ENCODE data around the gene TBC1D12. TPM values are rescaled to one million over a fixed set of nuclear protein-coding genes. Genes with fewer than 3 reads are reported as not detected.
"Not testable (repeated sequence)": the region's sequence is repeated elsewhere in the genome, so short reads cannot be mapped to it uniquely, and the experiment has no call there.

TBC1D12 gene
- total RNA-seq, 1 experiment from 2014 or later = 5.8 TPM

DNA sequence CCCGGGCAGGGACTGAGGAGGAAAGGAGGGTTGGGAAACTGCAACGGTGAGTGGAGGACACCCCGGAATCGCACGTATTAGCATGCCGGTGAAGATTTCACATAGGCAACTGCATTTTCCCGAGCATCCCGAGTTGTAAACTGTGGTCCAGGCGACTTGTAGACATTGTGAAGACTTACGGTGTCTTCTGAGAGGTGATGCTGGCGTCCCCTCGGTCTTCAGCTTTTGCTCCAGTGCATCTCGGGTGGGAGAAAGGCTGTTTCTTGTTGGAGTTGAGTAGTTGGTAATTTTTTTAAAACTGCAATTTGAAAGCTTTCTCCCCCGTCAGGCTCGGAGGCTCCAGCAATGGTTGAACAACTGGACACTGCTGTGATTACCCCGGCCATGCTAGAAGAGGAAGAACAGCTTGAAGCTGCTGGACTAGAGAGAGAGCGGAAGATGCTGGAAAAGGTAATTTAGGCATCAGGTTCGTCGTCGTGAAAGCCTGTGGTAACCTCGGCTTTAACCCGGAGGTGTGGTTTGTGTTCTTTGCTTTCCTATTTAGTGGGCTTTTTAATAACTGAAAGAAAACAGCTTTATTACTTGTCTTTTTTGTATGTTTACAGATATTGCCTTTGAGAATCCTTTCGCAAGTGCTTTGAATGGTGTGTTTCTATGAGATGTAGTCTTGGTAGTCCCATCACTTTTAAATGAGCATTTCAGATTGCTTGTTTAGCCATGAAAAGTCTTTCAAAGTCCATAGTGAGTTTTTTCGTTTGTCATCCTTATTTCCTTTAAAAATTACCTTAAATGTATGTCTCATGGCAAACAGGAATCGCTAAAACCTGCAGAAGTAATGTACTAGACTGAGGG, 143.9 kb downstream of the TBC1D12 start:
- CTCF ChIA-PET = interaction anchor here (0.7 kb wide), 1 partner anchor 191 kb away, joined by 3 read pairs; no protein-coding TSS in a partner anchor
- DNase-seq = no peak
- Mint-ChIP-seq H3K27ac (ENCODE audit: unreplicated experiment) (peak overlapping the region; percentile 82), H3K4me1 (ENCODE audit: low read depth, unreplicated experiment) (peaks cover 7% of the 10 kb centered on the region), H3K4me3 (ENCODE audit: low read depth, unreplicated experiment) (peak overlapping the region; percentile 100), H3K27me3 (ENCODE audit: unreplicated experiment) (no peaks in the 10 kb centered on the region), H3K36me3 (ENCODE audit: insufficient read depth, unreplicated experiment) (peaks cover 18% of the 10 kb centered on the region), H3K9me3 (ENCODE audit: low read depth, unreplicated experiment) (no peaks in the 10 kb centered on the region)
- BruUV-seq (replicated peaks) = no TSS peak
- intact Hi-C loops (cut with micrococcal nuclease; ENCODE audit: unreplicated experiment) = no loop called here
- TF ChIP-seq, protein P1, sequence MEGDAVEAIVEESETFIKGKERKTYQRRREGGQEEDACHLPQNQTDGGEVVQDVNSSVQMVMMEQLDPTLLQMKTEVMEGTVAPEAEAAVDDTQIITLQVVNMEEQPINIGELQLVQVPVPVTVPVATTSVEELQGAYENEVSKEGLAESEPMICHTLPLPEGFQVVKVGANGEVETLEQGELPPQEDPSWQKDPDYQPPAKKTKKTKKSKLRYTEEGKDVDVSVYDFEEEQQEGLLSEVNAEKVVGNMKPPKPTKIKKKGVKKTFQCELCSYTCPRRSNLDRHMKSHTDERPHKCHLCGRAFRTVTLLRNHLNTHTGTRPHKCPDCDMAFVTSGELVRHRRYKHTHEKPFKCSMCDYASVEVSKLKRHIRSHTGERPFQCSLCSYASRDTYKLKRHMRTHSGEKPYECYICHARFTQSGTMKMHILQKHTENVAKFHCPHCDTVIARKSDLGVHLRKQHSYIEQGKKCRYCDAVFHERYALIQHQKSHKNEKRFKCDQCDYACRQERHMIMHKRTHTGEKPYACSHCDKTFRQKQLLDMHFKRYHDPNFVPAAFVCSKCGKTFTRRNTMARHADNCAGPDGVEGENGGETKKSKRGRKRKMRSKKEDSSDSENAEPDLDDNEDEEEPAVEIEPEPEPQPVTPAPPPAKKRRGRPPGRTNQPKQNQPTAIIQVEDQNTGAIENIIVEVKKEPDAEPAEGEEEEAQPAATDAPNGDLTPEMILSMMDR (IDR thresholded peaks at IDR 0.05; ENCODE audit: unreplicated experiment) = no peak

DNA sequence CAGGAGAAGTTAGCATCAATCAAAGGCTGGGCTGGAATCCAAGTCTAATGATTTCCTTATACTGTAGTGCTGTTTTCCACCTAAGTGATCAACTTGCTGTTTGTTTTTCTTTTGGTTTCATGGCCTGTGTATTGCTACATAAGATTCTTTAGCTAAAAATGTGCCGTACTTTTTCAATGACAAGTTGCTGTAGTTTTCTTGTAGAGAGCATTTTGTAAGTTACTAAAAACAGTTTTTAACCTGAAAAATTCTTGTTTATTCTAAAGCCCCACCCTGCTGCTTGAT, 144.5 kb downstream of the TBC1D12 start:
- Mint-ChIP-seq H3K27ac (ENCODE audit: unreplicated experiment) (no peak overlapping the region), H3K9me3 (ENCODE audit: low read depth, unreplicated experiment) (no peaks in the 10 kb centered on the region), H3K4me3 (ENCODE audit: low read depth, unreplicated experiment) (peak overlapping the region; percentile 100), H3K27me3 (ENCODE audit: unreplicated experiment) (no peaks in the 10 kb centered on the region), H3K36me3 (ENCODE audit: insufficient read depth, unreplicated experiment) (peaks cover 18% of the 10 kb centered on the region), H3K4me1 (ENCODE audit: low read depth, unreplicated experiment) (peaks cover 7% of the 10 kb centered on the region)
- intact Hi-C loops (cut with micrococcal nuclease; ENCODE audit: unreplicated experiment) = no loop called here
- TSS peak; percentile 63 for BruUV-seq (replicated peaks)
- TF ChIP-seq, protein P1 (IDR thresholded peaks at IDR 0.05; ENCODE audit: unreplicated experiment) = no peak
- CTCF ChIA-PET = no interaction called here
- no peak for DNase-seq

DNA sequence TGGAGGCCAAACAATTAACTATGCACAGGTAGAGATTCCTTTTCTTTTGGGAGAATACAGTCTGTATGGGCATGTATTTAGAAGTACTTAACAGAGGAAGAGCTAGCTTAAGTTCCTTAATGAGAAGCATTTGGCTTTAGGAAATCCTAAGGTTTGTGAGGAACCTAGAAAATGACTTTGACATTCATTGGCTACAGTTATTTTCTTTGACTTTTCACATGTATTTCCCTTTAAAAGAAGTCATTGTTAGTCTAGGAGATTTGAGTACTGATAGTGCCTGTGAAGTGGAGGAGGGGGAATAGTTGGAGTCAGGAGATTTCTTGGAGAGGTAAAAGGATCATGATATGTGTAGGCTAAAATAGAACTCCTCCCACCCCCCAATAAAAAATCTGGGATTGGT, 146.9 kb downstream of the TBC1D12 start:
- H3K27ac Mint-ChIP-seq (ENCODE audit: unreplicated experiment) = no peak overlapping the region
- BruUV-seq (replicated peaks) = no TSS peak
- CTCF ChIA-PET = no interaction called here
- TF ChIP-seq, protein P1 (IDR thresholded peaks at IDR 0.05; ENCODE audit: unreplicated experiment) = no peak
- H3K36me3 Mint-ChIP-seq (ENCODE audit: insufficient read depth, unreplicated experiment) = peaks cover 18% of the 10 kb centered on the region
- H3K27me3 Mint-ChIP-seq (ENCODE audit: unreplicated experiment) = no peaks in the 10 kb centered on the region
- no peaks in the 10 kb centered on the region for H3K9me3 Mint-ChIP-seq (ENCODE audit: low read depth, unreplicated experiment)
- intact Hi-C loops (cut with micrococcal nuclease; ENCODE audit: unreplicated experiment) = no loop called here
- DNase-seq = no peak
- no peak overlapping the region for H3K4me3 Mint-ChIP-seq (ENCODE audit: low read depth, unreplicated experiment)
- peaks cover 7% of the 10 kb centered on the region for H3K4me1 Mint-ChIP-seq (ENCODE audit: low read depth, unreplicated experiment)

DNA sequence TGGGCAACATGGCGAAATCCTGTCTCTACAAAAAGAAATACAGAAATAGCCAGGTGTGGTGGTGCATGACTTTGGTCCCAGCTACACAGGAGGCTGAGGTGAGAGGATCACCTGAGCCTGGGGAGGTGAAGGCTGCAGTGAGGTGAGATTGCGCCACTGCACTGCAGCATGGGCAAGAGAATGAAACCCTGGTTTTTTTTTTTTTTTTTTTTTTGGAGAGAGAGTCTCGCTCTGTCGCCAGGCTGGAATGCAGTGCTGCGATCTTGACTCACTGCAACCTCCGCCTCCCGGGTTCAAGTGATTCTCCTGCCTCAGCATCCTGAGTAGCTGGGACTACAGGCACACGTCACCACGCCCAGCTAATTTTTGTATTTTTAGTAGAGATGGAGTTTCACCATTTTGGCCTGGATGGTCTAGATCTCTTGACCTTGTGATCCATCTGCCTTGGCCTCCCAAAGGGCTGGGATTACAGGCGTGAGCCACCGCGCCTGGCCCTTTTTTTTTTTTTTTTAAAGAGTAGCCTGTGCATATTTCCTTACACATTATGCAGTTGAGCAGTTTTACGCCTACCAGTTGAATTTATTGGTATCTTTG, 165.5 kb downstream of the TBC1D12 start:
- H3K4me3 Mint-ChIP-seq (ENCODE audit: low read depth, unreplicated experiment); H3K36me3 Mint-ChIP-seq (ENCODE audit: insufficient read depth, unreplicated experiment); H3K4me1 Mint-ChIP-seq (ENCODE audit: low read depth, unreplicated experiment); H3K9me3 Mint-ChIP-seq (ENCODE audit: low read depth, unreplicated experiment); H3K27me3 Mint-ChIP-seq (ENCODE audit: unreplicated experiment); intact Hi-C loops (cut with micrococcal nuclease; ENCODE audit: unreplicated experiment); H3K27ac Mint-ChIP-seq (ENCODE audit: unreplicated experiment); DNase-seq; BruUV-seq (replicated peaks): not testable (repeated sequence)
- CTCF ChIA-PET = interaction anchor here (0.7 kb wide), 1 partner anchor 1013 kb away, joined by 3 read pairs; no protein-coding TSS in a partner anchor

DNA sequence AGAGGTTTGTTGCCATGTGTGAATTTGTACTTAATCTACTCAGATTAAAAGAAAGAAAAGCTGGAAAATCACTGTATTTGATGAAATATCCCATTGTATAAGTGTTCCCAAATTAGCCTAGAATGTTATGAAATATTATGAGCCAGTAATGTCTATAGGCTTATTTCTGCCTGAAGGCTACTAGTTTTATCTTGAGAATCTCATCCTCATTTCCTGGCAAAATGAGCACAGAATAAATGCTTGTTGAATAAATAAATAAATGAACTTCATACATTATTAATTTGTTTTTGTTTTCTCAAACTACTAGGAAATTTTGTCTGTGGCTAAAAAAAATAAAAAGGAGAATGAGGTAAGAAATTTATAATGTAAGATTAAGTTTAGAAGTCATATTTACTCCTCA, 168.7 kb downstream of the TBC1D12 start:
- CTCF ChIA-PET = no interaction called here
- no TSS peak for BruUV-seq (replicated peaks)
- Mint-ChIP-seq H3K27ac (ENCODE audit: unreplicated experiment) (no peak overlapping the region), H3K27me3 (ENCODE audit: unreplicated experiment) (no peaks in the 10 kb centered on the region), H3K36me3 (ENCODE audit: insufficient read depth, unreplicated experiment) (no peaks in the 10 kb centered on the region), H3K4me1 (ENCODE audit: low read depth, unreplicated experiment) (peaks cover 8% of the 10 kb centered on the region), H3K4me3 (ENCODE audit: low read depth, unreplicated experiment) (no peak overlapping the region), H3K9me3 (ENCODE audit: low read depth, unreplicated experiment) (no peaks in the 10 kb centered on the region)
- intact Hi-C loops (cut with micrococcal nuclease; ENCODE audit: unreplicated experiment) = no loop called here
- TF ChIP-seq, protein P1 (IDR thresholded peaks at IDR 0.05; ENCODE audit: unreplicated experiment) = no peak
- DNase-seq = no peak
